Measurements from ENCODE around the gene ADAP1.

DNA sequence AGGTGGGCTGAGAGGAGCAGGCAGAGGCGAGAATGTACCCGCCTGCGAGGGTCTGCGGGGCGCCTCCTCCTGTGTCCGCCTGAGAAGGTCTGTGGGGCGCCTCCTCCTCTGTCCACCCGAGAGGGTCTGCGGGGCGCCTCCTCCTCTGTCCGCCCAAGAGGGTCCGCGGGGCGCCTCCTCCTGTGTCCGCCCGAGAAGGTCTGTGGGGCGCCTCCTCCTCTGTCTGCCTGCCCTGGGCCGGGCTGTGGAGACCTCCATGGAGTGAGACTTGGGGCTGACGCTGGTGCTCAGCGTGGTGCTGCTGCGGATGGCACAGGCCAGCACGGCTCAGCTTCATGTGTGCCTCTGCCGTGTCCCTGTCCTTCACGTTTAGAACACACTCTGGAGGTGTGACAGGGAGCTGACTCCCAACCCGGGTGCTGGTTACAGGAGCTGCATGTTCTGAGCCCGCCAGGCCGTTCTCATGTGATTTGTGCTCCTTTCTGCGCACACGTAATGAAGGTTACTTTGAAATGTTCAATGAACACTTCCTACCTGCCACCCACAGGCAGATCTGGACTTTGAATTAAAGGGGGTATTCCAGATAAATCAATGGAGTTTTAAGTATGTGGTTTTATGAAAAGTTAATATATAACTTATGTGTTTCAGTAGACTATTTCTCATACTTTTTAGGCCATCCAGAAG, 98.7 kb downstream of the ADAP1 start:
- TF ChIP-seq, protein P1, sequence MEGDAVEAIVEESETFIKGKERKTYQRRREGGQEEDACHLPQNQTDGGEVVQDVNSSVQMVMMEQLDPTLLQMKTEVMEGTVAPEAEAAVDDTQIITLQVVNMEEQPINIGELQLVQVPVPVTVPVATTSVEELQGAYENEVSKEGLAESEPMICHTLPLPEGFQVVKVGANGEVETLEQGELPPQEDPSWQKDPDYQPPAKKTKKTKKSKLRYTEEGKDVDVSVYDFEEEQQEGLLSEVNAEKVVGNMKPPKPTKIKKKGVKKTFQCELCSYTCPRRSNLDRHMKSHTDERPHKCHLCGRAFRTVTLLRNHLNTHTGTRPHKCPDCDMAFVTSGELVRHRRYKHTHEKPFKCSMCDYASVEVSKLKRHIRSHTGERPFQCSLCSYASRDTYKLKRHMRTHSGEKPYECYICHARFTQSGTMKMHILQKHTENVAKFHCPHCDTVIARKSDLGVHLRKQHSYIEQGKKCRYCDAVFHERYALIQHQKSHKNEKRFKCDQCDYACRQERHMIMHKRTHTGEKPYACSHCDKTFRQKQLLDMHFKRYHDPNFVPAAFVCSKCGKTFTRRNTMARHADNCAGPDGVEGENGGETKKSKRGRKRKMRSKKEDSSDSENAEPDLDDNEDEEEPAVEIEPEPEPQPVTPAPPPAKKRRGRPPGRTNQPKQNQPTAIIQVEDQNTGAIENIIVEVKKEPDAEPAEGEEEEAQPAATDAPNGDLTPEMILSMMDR (conservative IDR thresholded peaks at IDR 0.05; ENCODE audit: low read length) = no peak
- no peak for TF ChIP-seq EZH2phosphoT487 (IDR thresholded peaks at IDR 0.05; ENCODE audit: borderline replicate concordance)

Data from Loucy (cell line).